Stimulated activated memory B cell treated with anti-CD40 and anti-IgM and Interleukin-4, amounts not matched to agents 10 μg/mL and 1 μg/mL and 100 μg/mL, for 72 hours (primary cell): ENCODE data around the gene DIAPH3.

Experiments used
- ATAC-seq: fragments of 150-1000 bp; cut with Tn5 transposase; 2 replicates; pipeline ENCODE4 v1.10.0; 2021
- H3K27ac Mint-ChIP-seq: one replicate; pipeline ENCODE4 v1.8.0; 2022; ENCODE audit warnings: mild to moderate bottlenecking, mixed read lengths
- H3K27me3 Mint-ChIP-seq: one replicate; pipeline ENCODE4 v1.8.0; 2022; ENCODE audit warnings: mixed read lengths
- H3K36me3 Mint-ChIP-seq: one replicate; pipeline ENCODE4 v1.8.0; 2022; ENCODE audit warnings: mixed read lengths
- H3K4me1 Mint-ChIP-seq: one replicate; pipeline ENCODE4 v1.8.0; 2022; ENCODE audit warnings: mixed read lengths
- H3K4me3 Mint-ChIP-seq: one replicate; pipeline ENCODE4 v1.8.0; 2022; ENCODE audit warnings: mild to moderate bottlenecking, moderate library complexity, mixed read lengths
- H3K9me3 Mint-ChIP-seq: one replicate; pipeline ENCODE4 v1.8.0; 2022; ENCODE audit warnings: mixed read lengths

Gene DIAPH3

GRCh38 chr13:59770451-59770850 lies 393.3 kb downstream of the DIAPH3 start:
- Mint-ChIP-seq H3K27ac (no peak overlapping the region), H3K4me3 (no peak overlapping the region), H3K9me3 (no peaks in the 10 kb centered on the region), H3K4me1 (no peaks in the 10 kb centered on the region), H3K36me3 (no peaks in the 10 kb centered on the region), H3K27me3 (no peaks in the 10 kb centered on the region)
- no peak for ATAC-seq

GRCh38 chr13:59766236-59766635 lies 397.5 kb downstream of the DIAPH3 start:
- Mint-ChIP-seq H3K4me3 (no peak overlapping the region), H3K36me3 (no peaks in the 10 kb centered on the region)
- ATAC-seq: no peak

GRCh38 chr13:59755632-59756290 lies 408.0 kb downstream of the DIAPH3 start:
- H3K4me3 Mint-ChIP-seq: no peak overlapping the region
- H3K4me1 Mint-ChIP-seq: no peaks in the 10 kb centered on the region
- H3K36me3 Mint-ChIP-seq: no peaks in the 10 kb centered on the region
- H3K27ac Mint-ChIP-seq: no peak overlapping the region
- no peaks in the 10 kb centered on the region for H3K9me3 Mint-ChIP-seq
- H3K27me3 Mint-ChIP-seq: no peaks in the 10 kb centered on the region
- ATAC-seq: no peak

More at GRCh38 chr13:59766236-59766635, 397.5 kb downstream of the DIAPH3 start:
- no peak overlapping the region for H3K27ac Mint-ChIP-seq
- no peaks in the 10 kb centered on the region for H3K27me3 Mint-ChIP-seq
- H3K9me3 Mint-ChIP-seq: no peaks in the 10 kb centered on the region
- no peaks in the 10 kb centered on the region for H3K4me1 Mint-ChIP-seq

GRCh38 chr13:59754411-59754810 lies 409.3 kb downstream of the DIAPH3 start:
- no peaks in the 10 kb centered on the region for H3K36me3 Mint-ChIP-seq
- H3K27me3 Mint-ChIP-seq: no peaks in the 10 kb centered on the region
- H3K4me3 Mint-ChIP-seq: no peak overlapping the region
- no peaks in the 10 kb centered on the region for H3K9me3 Mint-ChIP-seq
- no peak for ATAC-seq
- H3K27ac Mint-ChIP-seq: no peak overlapping the region
- H3K4me1 Mint-ChIP-seq: no peaks in the 10 kb centered on the region

GRCh38 chr13:59750860-59751259 lies 412.9 kb downstream of the DIAPH3 start:
- no peak for ATAC-seq
- no peaks in the 10 kb centered on the region for H3K27me3 Mint-ChIP-seq
- H3K27ac Mint-ChIP-seq: no peak overlapping the region
- no peaks in the 10 kb centered on the region for H3K4me1 Mint-ChIP-seq
- no peaks in the 10 kb centered on the region for H3K9me3 Mint-ChIP-seq
- no peak overlapping the region for H3K4me3 Mint-ChIP-seq
- no peaks in the 10 kb centered on the region for H3K36me3 Mint-ChIP-seq

- H3K27ac Mint-ChIP-seq: no peak overlapping the region
- no peak for ATAC-seq
- H3K9me3 Mint-ChIP-seq: no peaks in the 10 kb centered on the region
Observed at GRCh38 chr13:59748046-59748445, 415.7 kb downstream of the DIAPH3 start.

GRCh38 chr13:59747529-59747928 lies 416.2 kb downstream of the DIAPH3 start:
- Mint-ChIP-seq H3K27ac (no peak overlapping the region), H3K4me1 (no peaks in the 10 kb centered on the region), H3K36me3 (no peaks in the 10 kb centered on the region), H3K27me3 (no peaks in the 10 kb centered on the region), H3K9me3 (no peaks in the 10 kb centered on the region), H3K4me3 (no peak overlapping the region)
- peak; percentile 37 for ATAC-seq

More at GRCh38 chr13:59748046-59748445, 415.7 kb downstream of the DIAPH3 start:
- no peaks in the 10 kb centered on the region for H3K27me3 Mint-ChIP-seq
- no peaks in the 10 kb centered on the region for H3K36me3 Mint-ChIP-seq
- H3K4me1 Mint-ChIP-seq: no peaks in the 10 kb centered on the region
- H3K4me3 Mint-ChIP-seq: no peak overlapping the region

- Mint-ChIP-seq H3K36me3 (no peaks in the 10 kb centered on the region), H3K27me3 (no peaks in the 10 kb centered on the region), H3K9me3 (no peaks in the 10 kb centered on the region), H3K4me1 (peaks cover 5% of the 10 kb centered on the region), H3K27ac (no peak overlapping the region), H3K4me3 (no peak overlapping the region)
- no peak for ATAC-seq
Observed at GRCh38 chr13:59746291-59746962, 417.3 kb downstream of the DIAPH3 start.

GRCh38 chr13:59745392-59745788 lies 418.3 kb downstream of the DIAPH3 start:
- Mint-ChIP-seq H3K36me3 (no peaks in the 10 kb centered on the region), H3K4me3 (no peak overlapping the region), H3K27ac (no peak overlapping the region), H3K4me1 (peaks cover 8% of the 10 kb centered on the region), H3K27me3 (no peaks in the 10 kb centered on the region), H3K9me3 (no peaks in the 10 kb centered on the region)
- no peak for ATAC-seq

GRCh38 chr13:59744747-59745391 lies 418.9 kb downstream of the DIAPH3 start:
- no peak for ATAC-seq
- no peak overlapping the region for H3K27ac Mint-ChIP-seq
- no peak overlapping the region for H3K4me3 Mint-ChIP-seq
- no peaks in the 10 kb centered on the region for H3K36me3 Mint-ChIP-seq
- H3K27me3 Mint-ChIP-seq: no peaks in the 10 kb centered on the region
- no peaks in the 10 kb centered on the region for H3K9me3 Mint-ChIP-seq
- peaks cover 8% of the 10 kb centered on the region for H3K4me1 Mint-ChIP-seq

GRCh38 chr13:59743195-59743594 lies 420.5 kb downstream of the DIAPH3 start:
- Mint-ChIP-seq H3K36me3 (no peaks in the 10 kb centered on the region), H3K9me3 (no peaks in the 10 kb centered on the region), H3K27me3 (no peaks in the 10 kb centered on the region), H3K4me1 (peaks cover 8% of the 10 kb centered on the region), H3K27ac (no peak overlapping the region), H3K4me3 (no peak overlapping the region)
- ATAC-seq: no peak

GRCh38 chr13:59742467-59742866 lies 421.3 kb downstream of the DIAPH3 start:
- H3K27ac Mint-ChIP-seq: no peak overlapping the region
- H3K4me3 Mint-ChIP-seq: no peak overlapping the region
- no peaks in the 10 kb centered on the region for H3K27me3 Mint-ChIP-seq

GRCh38 chr13:59738921-59739320 lies 424.8 kb downstream of the DIAPH3 start:
- Mint-ChIP-seq H3K4me3 (no peak overlapping the region), H3K4me1 (peaks cover 8% of the 10 kb centered on the region), H3K9me3 (no peaks in the 10 kb centered on the region), H3K27ac (no peak overlapping the region), H3K36me3 (no peaks in the 10 kb centered on the region), H3K27me3 (no peaks in the 10 kb centered on the region)
- no peak for ATAC-seq

More at GRCh38 chr13:59742467-59742866, 421.3 kb downstream of the DIAPH3 start:
- Mint-ChIP-seq H3K36me3 (no peaks in the 10 kb centered on the region), H3K9me3 (no peaks in the 10 kb centered on the region), H3K4me1 (peaks cover 8% of the 10 kb centered on the region)
- no peak for ATAC-seq

- H3K27me3 Mint-ChIP-seq: no peaks in the 10 kb centered on the region
- peak overlapping the region; percentile 2 for H3K4me3 Mint-ChIP-seq
- peak; percentile 95 for ATAC-seq
- peak overlapping the region; percentile 49 for H3K27ac Mint-ChIP-seq
- H3K36me3 Mint-ChIP-seq: no peaks in the 10 kb centered on the region
- H3K9me3 Mint-ChIP-seq: no peaks in the 10 kb centered on the region
- H3K4me1 Mint-ChIP-seq: peaks cover 6% of the 10 kb centered on the region
Observed at GRCh38 chr13:59734393-59734792, 429.3 kb downstream of the DIAPH3 start.

GRCh38 chr13:59733744-59734143 lies 430.0 kb downstream of the DIAPH3 start:
- Mint-ChIP-seq H3K36me3 (no peaks in the 10 kb centered on the region), H3K9me3 (no peaks in the 10 kb centered on the region), H3K4me1 (peaks cover 6% of the 10 kb centered on the region), H3K4me3 (no peak overlapping the region), H3K27ac (peak overlapping the region; percentile 49), H3K27me3 (no peaks in the 10 kb centered on the region)
- no peak for ATAC-seq

GRCh38 chr13:59730026-59730425 lies 433.7 kb downstream of the DIAPH3 start:
- no peak overlapping the region for H3K27ac Mint-ChIP-seq
- no peak overlapping the region for H3K4me3 Mint-ChIP-seq
- no peaks in the 10 kb centered on the region for H3K9me3 Mint-ChIP-seq
- H3K27me3 Mint-ChIP-seq: no peaks in the 10 kb centered on the region
- no peaks in the 10 kb centered on the region for H3K36me3 Mint-ChIP-seq
- no peak for ATAC-seq
- H3K4me1 Mint-ChIP-seq: peaks cover 6% of the 10 kb centered on the region
